Thyroid gland (tissue), 4 donors: Measurements from ENCODE around the gene SCAMP4.

ENCODE experiments used
- POLR2A ChIP-seq, 2 donors: fragments of 450-650 bp; IDR thresholded peaks; one replicate each; pipeline ENCODE4 v1.6.1; 2017; ENCODE audit warnings: antibody characterized with exemption in 2 of 2, mild to moderate bottlenecking in 2 of 2, moderate library complexity in 1 of 2
- TF ChIP-seq, protein P1 (sequence below), 6 experiments: fragments of 200-600 bp in 3 of 6; fragments of 450-650 bp in 3 of 6; sonication (generic) in 3 of 6; IDR thresholded peaks; one replicate each; pipeline ENCODE4 v1.5.1; 2016 to 2019; ENCODE audit warnings: antibody characterized with exemption in 6 of 6, mild to moderate bottlenecking in 2 of 6, inconsistent platforms in 1 of 6, moderate library complexity in 1 of 6

DNA sequence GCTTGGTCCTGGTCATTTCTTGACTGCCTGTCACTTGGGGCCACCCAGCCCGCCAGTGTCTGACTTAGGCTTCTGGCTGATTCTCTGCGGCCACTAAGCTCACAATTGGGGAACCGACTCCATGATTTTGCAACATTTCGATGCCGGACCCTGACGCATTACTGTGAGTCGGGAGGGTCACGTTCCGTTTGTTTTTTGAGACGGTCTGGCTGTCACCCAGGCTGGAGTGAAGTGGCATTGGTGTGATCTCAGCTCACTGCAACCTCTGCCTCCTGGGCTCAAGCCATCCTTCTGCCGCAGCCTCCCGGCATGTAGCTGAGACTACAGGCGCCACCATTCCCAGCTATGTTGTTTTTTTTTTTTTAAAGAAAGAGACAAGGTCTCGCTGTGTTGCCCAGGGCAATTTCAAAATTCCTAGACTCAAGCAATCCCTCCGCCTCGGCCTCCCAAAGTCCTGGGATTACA, 3.2 kb upstream of the SCAMP4 start:
- TF ChIP-seq, protein P1, sequence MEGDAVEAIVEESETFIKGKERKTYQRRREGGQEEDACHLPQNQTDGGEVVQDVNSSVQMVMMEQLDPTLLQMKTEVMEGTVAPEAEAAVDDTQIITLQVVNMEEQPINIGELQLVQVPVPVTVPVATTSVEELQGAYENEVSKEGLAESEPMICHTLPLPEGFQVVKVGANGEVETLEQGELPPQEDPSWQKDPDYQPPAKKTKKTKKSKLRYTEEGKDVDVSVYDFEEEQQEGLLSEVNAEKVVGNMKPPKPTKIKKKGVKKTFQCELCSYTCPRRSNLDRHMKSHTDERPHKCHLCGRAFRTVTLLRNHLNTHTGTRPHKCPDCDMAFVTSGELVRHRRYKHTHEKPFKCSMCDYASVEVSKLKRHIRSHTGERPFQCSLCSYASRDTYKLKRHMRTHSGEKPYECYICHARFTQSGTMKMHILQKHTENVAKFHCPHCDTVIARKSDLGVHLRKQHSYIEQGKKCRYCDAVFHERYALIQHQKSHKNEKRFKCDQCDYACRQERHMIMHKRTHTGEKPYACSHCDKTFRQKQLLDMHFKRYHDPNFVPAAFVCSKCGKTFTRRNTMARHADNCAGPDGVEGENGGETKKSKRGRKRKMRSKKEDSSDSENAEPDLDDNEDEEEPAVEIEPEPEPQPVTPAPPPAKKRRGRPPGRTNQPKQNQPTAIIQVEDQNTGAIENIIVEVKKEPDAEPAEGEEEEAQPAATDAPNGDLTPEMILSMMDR (IDR thresholded peaks at IDR 0.05) = no peak
- no peak for TF ChIP-seq POLR2A (IDR thresholded peaks at IDR 0.05)
